GM12878 (cell line): ENCODE results near the gene P4HA1. TPM values are rescaled to one million over a fixed set of nuclear protein-coding genes. Genes with fewer than 3 reads are reported as not detected.

Source experiments
- BHLHE40 ChIP-seq, 2 experiments: fragments of 450-650 bp in 1 of 2; IDR thresholded peaks; 2 replicates each; pipeline ENCODE4 v1.6.1; 2011 to 2017; ENCODE audit warnings: low read depth in 2 of 2, borderline replicate concordance in 1 of 2, improper control_type of control experiment in 1 of 2, low read length in 1 of 2, mild to moderate bottlenecking in 1 of 2
- CREM ChIP-seq: IDR thresholded peaks from 2 replicates; pipeline ENCODE4 v1.6.1; 2014; ENCODE audit warnings: antibody characterized with exemption, low read depth
- CTCF ChIP-seq, 3 experiments: IDR thresholded peaks in 2 of 3; conservative IDR thresholded peaks in 1 of 3; 2 replicates each; pipeline ENCODE4 v1.5.1; 2011; ENCODE audit warnings: low read depth in 3 of 3, low read length in 3 of 3, mild to moderate bottlenecking in 3 of 3, control low read depth in 2 of 3, moderate library complexity in 2 of 3, inconsistent platforms in 1 of 3, mixed read lengths in 1 of 3; ENCODE audit not compliant: control insufficient read depth in 2 of 3, insufficient read depth in 1 of 3; ENCODE audit errors: extremely low read depth in 1 of 3
- IKZF1 ChIP-seq: fragments of 450-650 bp; conservative IDR thresholded peaks from 2 replicates; pipeline ENCODE4 v1.6.1; 2017; ENCODE audit warnings: antibody characterized with exemption, mild to moderate bottlenecking
- MAX ChIP-seq: IDR thresholded peaks from 2 replicates; pipeline ENCODE4 v1.6.1; 2012; ENCODE audit warnings: low read depth, low read length, improper control_type of control experiment
- NFXL1 ChIP-seq: fragments of 450-650 bp; IDR thresholded peaks from 2 replicates; pipeline ENCODE4 v1.6.1; 2017; ENCODE audit warnings: antibody characterized with exemption, mild to moderate bottlenecking, borderline replicate concordance
- PAX5 ChIP-seq: IDR thresholded peaks from 2 replicates; pipeline ENCODE4 v1.6.1; 2011; ENCODE audit warnings: low read depth, low read length, borderline replicate concordance
- SIN3A ChIP-seq: IDR thresholded peaks from 2 replicates; pipeline ENCODE4 v1.6.1; 2012; ENCODE audit warnings: low read depth, low read length, improper control_type of control experiment
- SMARCA5 ChIP-seq: fragments of 450-650 bp; IDR thresholded peaks from 2 replicates; pipeline ENCODE4 v1.6.1; 2017; ENCODE audit warnings: mild to moderate bottlenecking
- ZBED1 ChIP-seq: IDR thresholded peaks from 2 replicates; pipeline ENCODE4 v1.6.1; 2016; ENCODE audit warnings: borderline replicate concordance
- ZNF217 ChIP-seq: fragments of 450-650 bp; IDR thresholded peaks from 2 replicates; pipeline ENCODE4 v1.6.1; 2017; ENCODE audit warnings: antibody characterized with exemption, mild to moderate bottlenecking
- polyA plus RNA-seq, 11 experiments: library from polyadenylated mRNA; depleted of rRNA in 4 of 11; unstranded in 6 of 11; stranded (reverse) in 5 of 11; fragments of >200 nt; fragmentation: Nextera tagmentation in 4 of 11; fragmentation: Illumina TruSeq in 1 of 11; extraction: Ambion mirVana in 4 of 11; extraction: Trizol in 1 of 11; gene quantifications; 1 replicate in 1 of 11; 2 replicates in 10 of 11; pipeline versions ENCODE4 v1.2.1 to v1.2.3, GENCODE V29; 2011 to 2016; ENCODE audit warnings: inconsistent platforms in 2 of 11, missing spikeins in 2 of 11, low read depth in 1 of 11
- total RNA-seq, 4 experiments: library from RNA; depleted of rRNA in 3 of 4; stranded (reverse); fragments of >200 nt in 3 of 4; fragmentation: Illumina TruSeq in 1 of 4; extraction: Trizol in 1 of 4; gene quantifications; 2 replicates each; pipeline versions ENCODE4 v1.2.1 to v1.2.3, GENCODE V29; 2013 to 2021
- TF ChIP-seq, protein P1 (sequence below): fragments of 450-650 bp; IDR thresholded peaks from 2 replicates; pipeline ENCODE4 v1.6.1; 2016; ENCODE audit warnings: mild to moderate bottlenecking, moderate library complexity, borderline replicate concordance
- TF ChIP-seq, protein P2 (sequence below): fragments of 450-650 bp; IDR thresholded peaks from 2 replicates; pipeline ENCODE4 v1.6.1; 2017; ENCODE audit warnings: mild to moderate bottlenecking, low read depth, inconsistent platforms; ENCODE audit not compliant: poor library complexity, severe bottlenecking
- TF ChIP-seq, protein P3 (sequence below): fragments of 450-650 bp; IDR thresholded peaks from 2 replicates; pipeline ENCODE4 v1.6.1; 2016; ENCODE audit warnings: mild to moderate bottlenecking
- TF ChIP-seq, protein P4 (sequence below): fragments of 450-650 bp; IDR thresholded peaks from 2 replicates; pipeline ENCODE4 v1.6.1; 2017; ENCODE audit warnings: mild to moderate bottlenecking, moderate library complexity

The P4HA1 gene
- total and polyA plus RNA-seq, 10 of the 15 experiments (the other 5 are each of a cell fraction or from before 2014, with no cell fraction given): 15.0 to 160 (median 24.1) TPM

DNA sequence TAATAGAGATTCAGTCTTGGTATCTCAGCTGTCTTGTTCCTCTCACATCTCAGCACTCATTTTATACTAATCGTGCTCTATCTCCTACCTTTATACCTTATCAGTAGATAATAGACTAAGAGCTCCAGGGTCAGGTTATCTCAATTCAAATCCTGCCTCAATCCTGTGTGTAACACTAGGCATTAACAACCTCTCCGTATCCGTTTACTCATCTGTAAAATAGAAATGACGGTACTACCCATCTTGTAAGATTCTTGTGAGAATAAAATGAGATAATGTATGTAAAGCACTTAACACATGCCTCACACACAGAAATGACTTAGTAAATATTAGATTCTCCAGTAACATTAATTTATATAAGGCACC lies 622 bp upstream of the P4HA1 start (continued):
- TF ChIP-seq SMARCA5 (peak; percentile 36; the same call in 1 of the 2 replicates), IKZF1 (no peak), PAX5 (no peak), CREM (no peak), CTCF (IDR thresholded peaks at IDR 0.05 in 2 of 3, conservative IDR thresholded peaks at IDR 0.05 in 1 of 3; ENCODE audit: control insufficient read depth in 2 of 3, extremely low read depth in 1 of 3, insufficient read depth in 1 of 3, low read depth in 3 of 3, low read length in 3 of 3) (no peak), ZBED1 (0 out of 2 replicates have a peak, but pooled peaks have one; percentile 20), BHLHE40 (IDR thresholded peaks at IDR 0.05; ENCODE audit: borderline replicate concordance in 1 of 2, low read depth in 2 of 2, low read length in 1 of 2) (no peak), NFXL1 (no peak), SIN3A (no peak), MAX (no peak), ZNF217 (0 out of 2 replicates have a peak, but pooled peaks have one; percentile 48)
- TF ChIP-seq, protein P1, sequence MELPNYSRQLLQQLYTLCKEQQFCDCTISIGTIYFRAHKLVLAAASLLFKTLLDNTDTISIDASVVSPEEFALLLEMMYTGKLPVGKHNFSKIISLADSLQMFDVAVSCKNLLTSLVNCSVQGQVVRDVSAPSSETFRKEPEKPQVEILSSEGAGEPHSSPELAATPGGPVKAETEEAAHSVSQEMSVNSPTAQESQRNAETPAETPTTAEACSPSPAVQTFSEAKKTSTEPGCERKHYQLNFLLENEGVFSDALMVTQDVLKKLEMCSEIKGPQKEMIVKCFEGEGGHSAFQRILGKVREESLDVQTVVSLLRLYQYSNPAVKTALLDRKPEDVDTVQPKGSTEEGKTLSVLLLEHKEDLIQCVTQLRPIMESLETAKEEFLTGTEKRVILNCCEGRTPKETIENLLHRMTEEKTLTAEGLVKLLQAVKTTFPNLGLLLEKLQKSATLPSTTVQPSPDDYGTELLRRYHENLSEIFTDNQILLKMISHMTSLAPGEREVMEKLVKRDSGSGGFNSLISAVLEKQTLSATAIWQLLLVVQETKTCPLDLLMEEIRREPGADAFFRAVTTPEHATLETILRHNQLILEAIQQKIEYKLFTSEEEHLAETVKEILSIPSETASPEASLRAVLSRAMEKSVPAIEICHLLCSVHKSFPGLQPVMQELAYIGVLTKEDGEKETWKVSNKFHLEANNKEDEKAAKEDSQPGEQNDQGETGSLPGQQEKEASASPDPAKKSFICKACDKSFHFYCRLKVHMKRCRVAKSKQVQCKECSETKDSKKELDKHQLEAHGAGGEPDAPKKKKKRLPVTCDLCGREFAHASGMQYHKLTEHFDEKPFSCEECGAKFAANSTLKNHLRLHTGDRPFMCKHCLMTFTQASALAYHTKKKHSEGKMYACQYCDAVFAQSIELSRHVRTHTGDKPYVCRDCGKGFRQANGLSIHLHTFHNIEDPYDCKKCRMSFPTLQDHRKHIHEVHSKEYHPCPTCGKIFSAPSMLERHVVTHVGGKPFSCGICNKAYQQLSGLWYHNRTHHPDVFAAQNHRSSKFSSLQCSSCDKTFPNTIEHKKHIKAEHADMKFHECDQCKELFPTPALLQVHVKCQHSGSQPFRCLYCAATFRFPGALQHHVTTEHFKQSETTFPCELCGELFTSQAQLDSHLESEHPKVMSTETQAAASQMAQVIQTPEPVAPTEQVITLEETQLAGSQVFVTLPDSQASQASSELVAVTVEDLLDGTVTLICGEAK: peak; percentile 70
- TF ChIP-seq, protein P2, sequence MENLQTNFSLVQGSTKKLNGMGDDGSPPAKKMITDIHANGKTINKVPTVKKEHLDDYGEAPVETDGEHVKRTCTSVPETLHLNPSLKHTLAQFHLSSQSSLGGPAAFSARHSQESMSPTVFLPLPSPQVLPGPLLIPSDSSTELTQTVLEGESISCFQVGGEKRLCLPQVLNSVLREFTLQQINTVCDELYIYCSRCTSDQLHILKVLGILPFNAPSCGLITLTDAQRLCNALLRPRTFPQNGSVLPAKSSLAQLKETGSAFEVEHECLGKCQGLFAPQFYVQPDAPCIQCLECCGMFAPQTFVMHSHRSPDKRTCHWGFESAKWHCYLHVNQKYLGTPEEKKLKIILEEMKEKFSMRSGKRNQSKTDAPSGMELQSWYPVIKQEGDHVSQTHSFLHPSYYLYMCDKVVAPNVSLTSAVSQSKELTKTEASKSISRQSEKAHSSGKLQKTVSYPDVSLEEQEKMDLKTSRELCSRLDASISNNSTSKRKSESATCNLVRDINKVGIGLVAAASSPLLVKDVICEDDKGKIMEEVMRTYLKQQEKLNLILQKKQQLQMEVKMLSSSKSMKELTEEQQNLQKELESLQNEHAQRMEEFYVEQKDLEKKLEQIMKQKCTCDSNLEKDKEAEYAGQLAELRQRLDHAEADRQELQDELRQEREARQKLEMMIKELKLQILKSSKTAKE: peak; percentile 32
- TF ChIP-seq, protein P3, sequence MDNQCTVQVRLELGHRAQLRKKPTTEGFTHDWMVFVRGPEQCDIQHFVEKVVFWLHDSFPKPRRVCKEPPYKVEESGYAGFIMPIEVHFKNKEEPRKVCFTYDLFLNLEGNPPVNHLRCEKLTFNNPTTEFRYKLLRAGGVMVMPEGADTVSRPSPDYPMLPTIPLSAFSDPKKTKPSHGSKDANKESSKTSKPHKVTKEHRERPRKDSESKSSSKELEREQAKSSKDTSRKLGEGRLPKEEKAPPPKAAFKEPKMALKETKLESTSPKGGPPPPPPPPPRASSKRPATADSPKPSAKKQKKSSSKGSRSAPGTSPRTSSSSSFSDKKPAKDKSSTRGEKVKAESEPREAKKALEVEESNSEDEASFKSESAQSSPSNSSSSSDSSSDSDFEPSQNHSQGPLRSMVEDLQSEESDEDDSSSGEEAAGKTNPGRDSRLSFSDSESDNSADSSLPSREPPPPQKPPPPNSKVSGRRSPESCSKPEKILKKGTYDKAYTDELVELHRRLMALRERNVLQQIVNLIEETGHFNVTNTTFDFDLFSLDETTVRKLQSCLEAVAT: peak; percentile 96
- TF ChIP-seq, protein P4, sequence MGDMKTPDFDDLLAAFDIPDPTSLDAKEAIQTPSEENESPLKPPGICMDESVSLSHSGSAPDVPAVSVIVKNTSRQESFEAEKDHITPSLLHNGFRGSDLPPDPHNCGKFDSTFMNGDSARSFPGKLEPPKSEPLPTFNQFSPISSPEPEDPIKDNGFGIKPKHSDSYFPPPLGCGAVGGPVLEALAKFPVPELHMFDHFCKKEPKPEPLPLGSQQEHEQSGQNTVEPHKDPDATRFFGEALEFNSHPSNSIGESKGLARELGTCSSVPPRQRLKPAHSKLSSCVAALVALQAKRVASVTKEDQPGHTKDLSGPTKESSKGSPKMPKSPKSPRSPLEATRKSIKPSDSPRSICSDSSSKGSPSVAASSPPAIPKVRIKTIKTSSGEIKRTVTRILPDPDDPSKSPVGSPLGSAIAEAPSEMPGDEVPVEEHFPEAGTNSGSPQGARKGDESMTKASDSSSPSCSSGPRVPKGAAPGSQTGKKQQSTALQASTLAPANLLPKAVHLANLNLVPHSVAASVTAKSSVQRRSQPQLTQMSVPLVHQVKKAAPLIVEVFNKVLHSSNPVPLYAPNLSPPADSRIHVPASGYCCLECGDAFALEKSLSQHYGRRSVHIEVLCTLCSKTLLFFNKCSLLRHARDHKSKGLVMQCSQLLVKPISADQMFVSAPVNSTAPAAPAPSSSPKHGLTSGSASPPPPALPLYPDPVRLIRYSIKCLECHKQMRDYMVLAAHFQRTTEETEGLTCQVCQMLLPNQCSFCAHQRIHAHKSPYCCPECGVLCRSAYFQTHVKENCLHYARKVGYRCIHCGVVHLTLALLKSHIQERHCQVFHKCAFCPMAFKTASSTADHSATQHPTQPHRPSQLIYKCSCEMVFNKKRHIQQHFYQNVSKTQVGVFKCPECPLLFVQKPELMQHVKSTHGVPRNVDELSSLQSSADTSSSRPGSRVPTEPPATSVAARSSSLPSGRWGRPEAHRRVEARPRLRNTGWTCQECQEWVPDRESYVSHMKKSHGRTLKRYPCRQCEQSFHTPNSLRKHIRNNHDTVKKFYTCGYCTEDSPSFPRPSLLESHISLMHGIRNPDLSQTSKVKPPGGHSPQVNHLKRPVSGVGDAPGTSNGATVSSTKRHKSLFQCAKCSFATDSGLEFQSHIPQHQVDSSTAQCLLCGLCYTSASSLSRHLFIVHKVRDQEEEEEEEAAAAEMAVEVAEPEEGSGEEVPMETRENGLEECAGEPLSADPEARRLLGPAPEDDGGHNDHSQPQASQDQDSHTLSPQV: no peak
